HG03439 (cell line): Measurements from ENCODE around the gene CFAP65.

Experiments used
- ATAC-seq: cut with Tn5 transposase; IDR thresholded peaks from one replicate; pipeline ENCODE4 v1.9.1; 2021; ENCODE audit warnings: mild to moderate bottlenecking, moderate library complexity; ENCODE audit not compliant: unreplicated experiment

Gene CFAP65

GRCh38 chr2:219017201-219017931 lies 23.9 kb downstream of the CFAP65 start:
- no peak for ATAC-seq

GRCh38 chr2:219016721-219017120 lies 24.6 kb downstream of the CFAP65 start:
- ATAC-seq: no peak

- no peak for ATAC-seq
Measured at GRCh38 chr2:219010873-219011272, 30.4 kb downstream of the CFAP65 start.

GRCh38 chr2:219010162-219010756 lies 31.1 kb downstream of the CFAP65 start:
- no peak for ATAC-seq

GRCh38 chr2:219009294-219009693 lies 32.0 kb downstream of the CFAP65 start:
- no peak for ATAC-seq

- ATAC-seq: no peak
Measured at GRCh38 chr2:219003979-219004378, 37.3 kb downstream of the CFAP65 start.

GRCh38 chr2:219003267-219003634 lies 38.1 kb downstream of the CFAP65 start:
- ATAC-seq: no peak

GRCh38 chr2:219002395-219003266 lies 38.7 kb downstream of the CFAP65 start:
- no peak for ATAC-seq

GRCh38 chr2:219001577-219002394 lies 39.5 kb downstream of the CFAP65 start:
- ATAC-seq: no peak

- no peak for ATAC-seq
Measured at GRCh38 chr2:219001100-219001576, 40.2 kb downstream of the CFAP65 start.

GRCh38 chr2:219000569-219000960 lies 40.8 kb downstream of the CFAP65 start:
- no peak for ATAC-seq

GRCh38 chr2:218999881-219000568 lies 41.3 kb downstream of the CFAP65 start:
- ATAC-seq: no peak

GRCh38 chr2:218999021-218999880 lies 42.1 kb downstream of the CFAP65 start:
- ATAC-seq: no peak

- no peak for ATAC-seq
Measured at GRCh38 chr2:218998414-218999002, 42.8 kb downstream of the CFAP65 start.

GRCh38 chr2:218997731-218998130 lies 43.6 kb downstream of the CFAP65 start:
- no peak for ATAC-seq

- no peak for ATAC-seq
Measured at GRCh38 chr2:218996937-218997336, 44.4 kb downstream of the CFAP65 start.

- no peak for ATAC-seq
Measured at GRCh38 chr2:218995972-218996711, 45.2 kb downstream of the CFAP65 start.

GRCh38 chr2:218995561-218995960 lies 45.8 kb downstream of the CFAP65 start:
- no peak for ATAC-seq
